Measurements from ENCODE around the gene PRSS21. TPM values are rescaled to one million over a fixed set of nuclear protein-coding genes. Genes with fewer than 3 reads are reported as not detected.

Gene PRSS21
- total and polyA plus RNA-seq, 4 donors = 0.18 to 1.0 (median 0.26) TPM; not detected in 1

GRCh38 chr16:2767891-2768290, 49.1 kb upstream of the PRSS21 start (continued):
- no peak for TF ChIP-seq CTCF (IDR thresholded peaks at IDR 0.05; ENCODE audit: low read depth, low read length, missing input control)

DNA sequence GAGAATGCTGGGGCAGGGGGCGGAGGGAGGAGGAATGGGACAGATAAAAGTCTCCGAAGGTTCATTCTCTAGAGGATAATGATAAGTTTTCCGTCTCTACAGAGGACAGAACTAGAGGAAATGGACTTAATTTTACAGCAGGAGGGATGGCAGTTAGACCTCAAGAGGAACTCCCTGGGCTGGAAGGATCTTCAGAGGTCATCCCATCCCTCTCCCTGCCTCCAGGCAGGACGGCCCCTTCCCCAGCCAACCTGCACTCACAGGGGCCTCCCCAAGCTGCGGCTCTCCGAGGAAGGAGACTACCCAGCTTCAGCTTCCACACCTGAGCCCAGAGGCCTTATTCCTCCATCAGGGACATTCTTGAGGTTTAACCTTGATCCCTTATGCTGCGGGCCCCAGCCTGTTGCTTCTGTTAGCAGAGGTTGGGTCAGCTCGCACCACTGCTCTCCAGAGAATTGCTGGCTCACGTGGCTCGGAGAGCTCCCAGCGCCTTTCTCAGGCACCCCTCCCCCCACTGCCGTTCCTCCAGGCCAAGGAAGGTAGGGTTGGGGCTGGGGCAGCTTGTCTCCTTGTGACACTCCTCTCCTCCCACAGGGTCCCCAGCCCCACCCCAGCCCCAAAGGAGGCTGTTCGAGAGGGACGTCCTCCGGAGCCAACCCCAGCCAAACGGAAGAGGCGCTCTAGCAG, 48.5 kb upstream of the PRSS21 start:
- Histone ChIP-seq H3K27ac (ENCODE audit: low read depth in 1 of 2, low read length in 2 of 2) (no peak overlapping the region), H3K36me3 (ENCODE audit: control insufficient read depth in 4 of 4, insufficient read depth in 3 of 4, low read depth in 1 of 4, low read length in 3 of 4) (peaks cover 46 to 94% (median 69%) of the 10 kb centered on the region in 4 donors), H3K27me3 (ENCODE audit: control insufficient read depth in 4 of 4, insufficient read depth in 4 of 4, low read length in 3 of 4) (no peaks in the 10 kb centered on the region), H3K9me3 (ENCODE audit: control insufficient read depth in 4 of 4, low read length in 3 of 4) (no peaks in the 10 kb centered on the region), H3K4me1 (ENCODE audit: control insufficient read depth in 4 of 4, insufficient read depth in 4 of 4, low read length in 3 of 4) (peaks cover 0 to 2% (median 0%) of the 10 kb centered on the region in 4 donors), H3K4me3 (ENCODE audit: low read depth in 1 of 3, low read length in 3 of 3) (no peak overlapping the region), H3K9ac (ENCODE audit: low read depth in 1 of 2, low read length in 2 of 2) (no peak overlapping the region)
- DNase-seq (ENCODE audit: low spot score) = no peak
- TF ChIP-seq EGR1 (IDR thresholded peaks at IDR 0.05; ENCODE audit: low read depth in 2 of 2) = no peak
- TF ChIP-seq MAX (IDR thresholded peaks at IDR 0.05) = no peak
- no peak for TF ChIP-seq TAF1 (conservative IDR thresholded peaks at IDR 0.05)
- TF ChIP-seq, protein P1, sequence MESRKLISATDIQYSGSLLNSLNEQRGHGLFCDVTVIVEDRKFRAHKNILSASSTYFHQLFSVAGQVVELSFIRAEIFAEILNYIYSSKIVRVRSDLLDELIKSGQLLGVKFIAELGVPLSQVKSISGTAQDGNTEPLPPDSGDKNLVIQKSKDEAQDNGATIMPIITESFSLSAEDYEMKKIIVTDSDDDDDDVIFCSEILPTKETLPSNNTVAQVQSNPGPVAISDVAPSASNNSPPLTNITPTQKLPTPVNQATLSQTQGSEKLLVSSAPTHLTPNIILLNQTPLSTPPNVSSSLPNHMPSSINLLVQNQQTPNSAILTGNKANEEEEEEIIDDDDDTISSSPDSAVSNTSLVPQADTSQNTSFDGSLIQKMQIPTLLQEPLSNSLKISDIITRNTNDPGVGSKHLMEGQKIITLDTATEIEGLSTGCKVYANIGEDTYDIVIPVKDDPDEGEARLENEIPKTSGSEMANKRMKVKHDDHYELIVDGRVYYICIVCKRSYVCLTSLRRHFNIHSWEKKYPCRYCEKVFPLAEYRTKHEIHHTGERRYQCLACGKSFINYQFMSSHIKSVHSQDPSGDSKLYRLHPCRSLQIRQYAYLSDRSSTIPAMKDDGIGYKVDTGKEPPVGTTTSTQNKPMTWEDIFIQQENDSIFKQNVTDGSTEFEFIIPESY (IDR thresholded peaks at IDR 0.05) = no peak
- no peak for TF ChIP-seq SP1 (IDR thresholded peaks at IDR 0.05)
- no peak for TF ChIP-seq FOXA2 (IDR thresholded peaks at IDR 0.05)
- no peak for TF ChIP-seq JUND (IDR thresholded peaks at IDR 0.05)
- TF ChIP-seq, protein P2, sequence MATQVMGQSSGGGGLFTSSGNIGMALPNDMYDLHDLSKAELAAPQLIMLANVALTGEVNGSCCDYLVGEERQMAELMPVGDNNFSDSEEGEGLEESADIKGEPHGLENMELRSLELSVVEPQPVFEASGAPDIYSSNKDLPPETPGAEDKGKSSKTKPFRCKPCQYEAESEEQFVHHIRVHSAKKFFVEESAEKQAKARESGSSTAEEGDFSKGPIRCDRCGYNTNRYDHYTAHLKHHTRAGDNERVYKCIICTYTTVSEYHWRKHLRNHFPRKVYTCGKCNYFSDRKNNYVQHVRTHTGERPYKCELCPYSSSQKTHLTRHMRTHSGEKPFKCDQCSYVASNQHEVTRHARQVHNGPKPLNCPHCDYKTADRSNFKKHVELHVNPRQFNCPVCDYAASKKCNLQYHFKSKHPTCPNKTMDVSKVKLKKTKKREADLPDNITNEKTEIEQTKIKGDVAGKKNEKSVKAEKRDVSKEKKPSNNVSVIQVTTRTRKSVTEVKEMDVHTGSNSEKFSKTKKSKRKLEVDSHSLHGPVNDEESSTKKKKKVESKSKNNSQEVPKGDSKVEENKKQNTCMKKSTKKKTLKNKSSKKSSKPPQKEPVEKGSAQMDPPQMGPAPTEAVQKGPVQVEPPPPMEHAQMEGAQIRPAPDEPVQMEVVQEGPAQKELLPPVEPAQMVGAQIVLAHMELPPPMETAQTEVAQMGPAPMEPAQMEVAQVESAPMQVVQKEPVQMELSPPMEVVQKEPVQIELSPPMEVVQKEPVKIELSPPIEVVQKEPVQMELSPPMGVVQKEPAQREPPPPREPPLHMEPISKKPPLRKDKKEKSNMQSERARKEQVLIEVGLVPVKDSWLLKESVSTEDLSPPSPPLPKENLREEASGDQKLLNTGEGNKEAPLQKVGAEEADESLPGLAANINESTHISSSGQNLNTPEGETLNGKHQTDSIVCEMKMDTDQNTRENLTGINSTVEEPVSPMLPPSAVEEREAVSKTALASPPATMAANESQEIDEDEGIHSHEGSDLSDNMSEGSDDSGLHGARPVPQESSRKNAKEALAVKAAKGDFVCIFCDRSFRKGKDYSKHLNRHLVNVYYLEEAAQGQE (IDR thresholded peaks at IDR 0.05) = no peak
- no peak for TF ChIP-seq GABPA (IDR thresholded peaks at IDR 0.05 in 1 of 2, conservative IDR thresholded peaks at IDR 0.05 in 1 of 2)
- TF ChIP-seq HNF4A (conservative IDR thresholded peaks at IDR 0.05) = no peak
- TF ChIP-seq NR2F2 (IDR thresholded peaks at IDR 0.05) = no peak
- TF ChIP-seq YY1 (IDR thresholded peaks at IDR 0.05) = no peak
- TF ChIP-seq RXRA (IDR thresholded peaks at IDR 0.05) = no peak
- TF ChIP-seq CTCF (IDR thresholded peaks at IDR 0.05; ENCODE audit: low read depth, low read length, missing input control) = no peak
- TF ChIP-seq RAD21 (IDR thresholded peaks at IDR 0.05) = no peak
- TF ChIP-seq ATF3 (IDR thresholded peaks at IDR 0.05) = no peak
- 89% methylated on average over 17 of the region's 17 CpGs for WGBS

All from liver (tissue), 9 donors.